Right lobe of liver (tissue), 6 donors: Measurements from ENCODE around the gene TERB2. TPM values are rescaled to one million over a fixed set of nuclear protein-coding genes. Genes with fewer than 3 reads are reported as not detected.
"Not testable (repeated sequence)": the region's sequence is repeated elsewhere in the genome, so short reads cannot be mapped to it uniquely, and the experiment has no call there.

Source experiments
- ATAC-seq, 4 donors: fragments of 200-7000 bp; cut with Tn5 transposase; one replicate each; pipeline ENCODE4 v1.9.1; 2020; ENCODE audit warnings: mild to moderate bottlenecking in 4 of 4, moderate library complexity in 4 of 4
- DNase-seq, 3 donors: peaks; one replicate each; pipeline ENCODE4 v3.0.0-alpha.2; 2020
- H3K27ac ChIP-seq, 3 donors: fragments of 200-600 bp; one replicate each; pipeline ENCODE4 v1.8.0; 2022
- H3K27me3 ChIP-seq, 2 donors: fragments of 200-600 bp; one replicate each; pipeline ENCODE4 v1.8.0; 2022
- H3K36me3 ChIP-seq, 4 donors: fragments of 200-600 bp; sonication (generic) in 1 of 4; one replicate each; pipeline versions ENCODE4 v1.5.1 to v1.8.0; 2017 to 2022; ENCODE audit warnings: control low read depth in 1 of 4
- H3K4me1 ChIP-seq, 4 donors: fragments of 200-600 bp; sonication (generic) in 1 of 4; one replicate each; pipeline versions ENCODE4 v1.5.1 to v1.8.0; 2017 to 2022; ENCODE audit warnings: control low read depth in 1 of 4
- H3K4me3 ChIP-seq, 3 donors: fragments of 200-600 bp; one replicate each; pipeline ENCODE4 v1.8.0; 2022
- H3K9me3 ChIP-seq, 4 donors: fragments of 200-600 bp; sonication (generic) in 1 of 4; one replicate each; pipeline versions ENCODE4 v1.5.1 to v1.8.0; 2017 to 2022; ENCODE audit warnings: control low read depth in 1 of 4
- WGBS: methylation state at CpG from one replicate; pipeline ENCODE4 v1.1.6; 2018; ENCODE audit warnings: low coverage, low lambda C conversion rate; ENCODE audit not compliant: insufficient coverage; ENCODE audit errors: missing lambda C conversion rate; 5-methylcytosine and 5-hydroxymethylcytosine counted together
- intact Hi-C, 2 donors: fragments of 100-400 bp; cut with DNase I; formaldehyde crosslinking; loops; one replicate each; pipeline versions ENCODE4 v1.11.2 to v1.14.1; 2022
- total RNA-seq, 6 experiments: library from RNA; depleted of rRNA in 2 of 6; stranded (reverse); fragments of >200 nt in 2 of 6; fragmentation: NEBNext Ultra II Directional in 3 of 6; extraction: Animal tissue kit (Norgen Biotek cat#: 25700) in 3 of 6; gene quantifications; one replicate each; pipeline versions ENCODE4 v1.1.0 to v1.2.4, GENCODE V29; 2016 to 2023
- TF ChIP-seq, protein P1 (sequence below), 4 donors: fragments of 200-600 bp in 3 of 4; fragments of 450-650 bp in 1 of 4; IDR thresholded peaks; one replicate each; pipeline versions ENCODE4 v1.5.1 to v1.8.0; 2016 to 2022; ENCODE audit warnings: antibody characterized with exemption in 4 of 4, mild to moderate bottlenecking in 2 of 4
- donor health status: DM: no; HTN: yes; CAD: no.
- donor health status: DM: no; HTN: no; CAD: no.
- donor health status: DM: no; HTN: no; CAD: no.
- donor health status: DM: no; HTN: yes; CAD: no.
- donor health status: DM: no; HTN: yes; CAD: no.

The TERB2 gene
- total RNA-seq, 6 experiments from 2014 or later = 0.32 TPM; not detected in 5

DNA sequence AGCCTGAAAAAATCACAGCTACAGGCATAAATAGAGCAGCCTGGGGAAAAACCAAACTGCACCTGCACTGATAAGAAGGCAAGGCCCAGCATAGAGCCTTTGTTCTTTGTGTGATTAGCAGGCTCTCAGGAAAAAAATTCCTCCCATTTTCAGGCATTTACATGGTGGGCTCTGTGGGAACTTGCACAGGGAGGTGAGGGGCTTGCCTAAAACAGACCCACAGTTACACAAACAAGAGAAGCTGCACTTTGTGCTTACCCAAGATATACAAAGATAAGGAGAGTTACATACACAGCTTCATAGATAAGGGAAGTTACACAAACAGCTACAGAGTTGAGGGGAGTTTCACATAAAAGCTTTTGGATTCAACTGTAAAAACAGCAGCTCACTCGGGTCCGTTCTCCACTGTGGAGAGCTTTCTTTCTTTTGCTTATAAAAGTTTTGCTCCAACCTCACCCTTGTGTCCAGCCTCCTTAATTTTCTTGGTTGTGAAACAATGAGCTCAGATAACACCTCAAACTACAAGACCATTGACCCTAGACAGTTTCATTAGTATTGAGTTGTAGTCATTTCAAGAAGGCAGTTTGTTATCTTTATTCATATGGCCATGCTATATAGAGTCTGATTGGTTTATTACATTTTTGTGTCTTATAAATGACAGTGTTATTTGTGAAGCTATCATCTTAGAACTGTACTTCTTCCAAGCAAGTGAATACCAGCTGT, 23.3 kb downstream of the TERB2 start:
- WGBS = 40% methylated on average over 1 of the region's 2 CpGs
- DNase-seq, intact Hi-C loops, H3K4me3 ChIP-seq, H3K9me3 ChIP-seq, H3K27me3 ChIP-seq, H3K36me3 ChIP-seq: not testable (repeated sequence)
- Histone ChIP-seq H3K27ac (peak overlapping the region in 2 of 3 donors; percentile 37 to 66), H3K4me1 (peaks cover 0 to 14% (median 3%) of the 10 kb centered on the region in 4 donors)
- peak; percentile 89 to 93 (median 91) for ATAC-seq

DNA sequence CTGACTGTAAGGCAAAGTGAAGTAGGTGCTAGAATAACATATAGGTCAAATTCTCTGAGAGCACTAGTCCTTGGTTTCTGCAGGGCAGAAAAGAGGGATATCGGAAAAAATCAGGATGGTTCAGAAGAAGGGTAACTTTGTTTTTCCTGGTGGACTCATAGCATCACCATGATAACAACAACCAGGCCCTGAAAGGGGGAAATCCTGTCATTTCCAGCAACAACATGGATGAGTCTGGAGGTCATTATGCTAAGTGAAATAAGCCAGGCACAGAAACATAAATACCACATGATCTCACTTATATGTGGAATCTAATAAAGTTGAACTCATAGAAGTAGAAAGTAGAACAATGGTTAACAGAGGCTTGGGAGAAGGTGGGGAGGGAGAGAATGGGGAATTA, 27.7 kb downstream of the TERB2 start:
- H3K9me3 ChIP-seq, intact Hi-C loops, H3K36me3 ChIP-seq, ATAC-seq, H3K27me3 ChIP-seq, H3K4me3 ChIP-seq, DNase-seq, H3K27ac ChIP-seq: not testable (repeated sequence)
- 67% methylated on average over 1 of the region's 1 CpG for WGBS
- H3K4me1 ChIP-seq = peaks cover 0 to 13% (median 3%) of the 10 kb centered on the region in 4 donors

- intact Hi-C loops, H3K27me3 ChIP-seq, H3K4me3 ChIP-seq, DNase-seq, H3K36me3 ChIP-seq, H3K9me3 ChIP-seq, H3K4me1 ChIP-seq: not testable (repeated sequence)
- TF ChIP-seq, protein P1, sequence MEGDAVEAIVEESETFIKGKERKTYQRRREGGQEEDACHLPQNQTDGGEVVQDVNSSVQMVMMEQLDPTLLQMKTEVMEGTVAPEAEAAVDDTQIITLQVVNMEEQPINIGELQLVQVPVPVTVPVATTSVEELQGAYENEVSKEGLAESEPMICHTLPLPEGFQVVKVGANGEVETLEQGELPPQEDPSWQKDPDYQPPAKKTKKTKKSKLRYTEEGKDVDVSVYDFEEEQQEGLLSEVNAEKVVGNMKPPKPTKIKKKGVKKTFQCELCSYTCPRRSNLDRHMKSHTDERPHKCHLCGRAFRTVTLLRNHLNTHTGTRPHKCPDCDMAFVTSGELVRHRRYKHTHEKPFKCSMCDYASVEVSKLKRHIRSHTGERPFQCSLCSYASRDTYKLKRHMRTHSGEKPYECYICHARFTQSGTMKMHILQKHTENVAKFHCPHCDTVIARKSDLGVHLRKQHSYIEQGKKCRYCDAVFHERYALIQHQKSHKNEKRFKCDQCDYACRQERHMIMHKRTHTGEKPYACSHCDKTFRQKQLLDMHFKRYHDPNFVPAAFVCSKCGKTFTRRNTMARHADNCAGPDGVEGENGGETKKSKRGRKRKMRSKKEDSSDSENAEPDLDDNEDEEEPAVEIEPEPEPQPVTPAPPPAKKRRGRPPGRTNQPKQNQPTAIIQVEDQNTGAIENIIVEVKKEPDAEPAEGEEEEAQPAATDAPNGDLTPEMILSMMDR (IDR thresholded peaks at IDR 0.05) = peak in 3 of 4 donors; percentile 16 to 47 (median 35)
- 67% methylated on average over 3 of the region's 4 CpGs for WGBS
- peak overlapping the region in 1 of 3 donors; percentile 27 for H3K27ac ChIP-seq
- ATAC-seq = peak; percentile 76 to 89 (median 86)
Observed at GRCh38 chr15:44986346-44987055, 30.0 kb downstream of the TERB2 start.

GRCh38 chr15:44987711-44988110, 31.2 kb downstream of the TERB2 start:
- H3K4me3 ChIP-seq, DNase-seq, H3K27ac ChIP-seq, H3K4me1 ChIP-seq, H3K27me3 ChIP-seq, H3K36me3 ChIP-seq, H3K9me3 ChIP-seq, intact Hi-C loops: not testable (repeated sequence)
- WGBS = no CpG with 5 or more reads among the region's 1 CpG
- peak in 1 of 4 donors; percentile 12 for ATAC-seq

- DNase-seq, H3K27me3 ChIP-seq, H3K36me3 ChIP-seq, H3K9me3 ChIP-seq, H3K4me1 ChIP-seq, intact Hi-C loops, H3K27ac ChIP-seq, H3K4me3 ChIP-seq: not testable (repeated sequence)
- WGBS = 42% methylated on average over 1 of the region's 3 CpGs
- ATAC-seq = peak; percentile 75 to 83 (median 78)
Observed at GRCh38 chr15:44988184-44988869, 31.8 kb downstream of the TERB2 start.

- H3K4me3 ChIP-seq, H3K9me3 ChIP-seq, H3K27me3 ChIP-seq, H3K4me1 ChIP-seq, intact Hi-C loops, H3K36me3 ChIP-seq, H3K27ac ChIP-seq, ATAC-seq, DNase-seq: not testable (repeated sequence)
- WGBS = 100% methylated on average over 1 of the region's 5 CpGs
Observed at GRCh38 chr15:44988870-44989219, 32.4 kb downstream of the TERB2 start.

GRCh38 chr15:44997632-44998031, 41.1 kb downstream of the TERB2 start:
- ATAC-seq, H3K36me3 ChIP-seq, DNase-seq, H3K4me3 ChIP-seq, H3K27me3 ChIP-seq, H3K4me1 ChIP-seq, intact Hi-C loops, H3K9me3 ChIP-seq, H3K27ac ChIP-seq: not testable (repeated sequence)
- 87% methylated on average over 3 of the region's 3 CpGs for WGBS
